Hematopoietic multipotent progenitor cell (in vitro differentiated cells): ENCODE results near the gene PARS2. TPM values are rescaled to one million over a fixed set of nuclear protein-coding genes. Genes with fewer than 3 reads are reported as not detected.
A peak's percentile ranks its signal among the peaks of the same experiment; 100 is the strongest.

ENCODE experiments used
- DNase-seq, 3 donors: peaks; one replicate each; pipeline ENCODE4 v3.0.0-alpha.2; 2011 to 2015; ENCODE audit warnings: low read depth in 2 of 3, low spot score in 2 of 3
- total RNA-seq: library from RNA; depleted of rRNA; stranded (reverse); fragments of >200 nt; gene quantifications from one replicate; pipeline ENCODE4 v1.2.3, GENCODE V29; 2012

The PARS2 gene
- total RNA-seq, 1 donor = 7.3 TPM

- no peak for DNase-seq
These were observed 22.0 kb downstream of the PARS2 start for GRCh38 chr1:54742282-54742681.

GRCh38 chr1:54741531-54741930 lies 22.8 kb downstream of the PARS2 start:
- DNase-seq = no peak

GRCh38 chr1:54738244-54738643 lies 26.1 kb downstream of the PARS2 start:
- no peak for DNase-seq

- DNase-seq = no peak
These were observed 27.6 kb downstream of the PARS2 start for GRCh38 chr1:54736685-54737084.

GRCh38 chr1:54728027-54728426 lies 36.3 kb downstream of the PARS2 start:
- no peak for DNase-seq

GRCh38 chr1:54724771-54725170 lies 39.6 kb downstream of the PARS2 start:
- no peak for DNase-seq

- DNase-seq = no peak
These were observed 40.3 kb downstream of the PARS2 start for GRCh38 chr1:54723985-54724384.

- DNase-seq = no peak
These were observed 42.6 kb downstream of the PARS2 start for GRCh38 chr1:54721719-54722118.

- no peak for DNase-seq
These were observed 47.9 kb downstream of the PARS2 start for GRCh38 chr1:54716299-54717047.

- peak; percentile 69 to 84 (median 81) for DNase-seq
These were observed 48.6 kb downstream of the PARS2 start, which contains the start of gene TTC4 for GRCh38 chr1:54715493-54716298. Gene TTC4, plus strand, starts transcription at chr1:54715861. Its CDS starts 48 bp downstream, at chr1:54715909.

GRCh38 chr1:54714881-54715492 lies 49.3 kb downstream of the PARS2 start:
- DNase-seq = no peak

GRCh38 chr1:54711536-54711935 lies 52.8 kb downstream of the PARS2 start:
- no peak for DNase-seq

- no peak for DNase-seq
These were observed 53.5 kb downstream of the PARS2 start for GRCh38 chr1:54710841-54711240.

GRCh38 chr1:54710434-54710833 lies 53.9 kb downstream of the PARS2 start:
- no peak for DNase-seq

GRCh38 chr1:54709547-54710292 lies 54.6 kb downstream of the PARS2 start:
- DNase-seq = no peak

GRCh38 chr1:54708385-54708784 lies 55.9 kb downstream of the PARS2 start:
- DNase-seq = no peak

Other genes starting within 250 kb of the PARS2 start
- gene ACOT11, start 216.3 kb downstream of the PARS2 start, total RNA-seq = 23.7 TPM
- gene FAM151A, start 141.0 kb downstream of the PARS2 start, total RNA-seq = not detected
- gene MROH7, start 122.7 kb downstream of the PARS2 start, total RNA-seq = 7.3 TPM
- 13.7 TPM for gene TTC4, start 48.7 kb downstream of the PARS2 start, total RNA-seq
- 5.7 TPM for gene TTC22, start 36.8 kb upstream of the PARS2 start, total RNA-seq
- 51.4 TPM for gene DHCR24, start 122.7 kb upstream of the PARS2 start, total RNA-seq
- not detected for gene TMEM61, start 216.1 kb upstream of the PARS2 start, total RNA-seq
- gene BSND, start 234.4 kb upstream of the PARS2 start, total RNA-seq = not detected